DMS53 treated with DMSO at 0.1 percent for 48 hours (cell line): ENCODE data around the gene RIPOR2.

ENCODE experiments used
- DNase-seq: peaks from one replicate; lab custom pipeline; 2025; ENCODE audit not compliant: unreplicated experiment; lab: John Stamatoyannopoulos, UW

The RIPOR2 gene

DNA sequence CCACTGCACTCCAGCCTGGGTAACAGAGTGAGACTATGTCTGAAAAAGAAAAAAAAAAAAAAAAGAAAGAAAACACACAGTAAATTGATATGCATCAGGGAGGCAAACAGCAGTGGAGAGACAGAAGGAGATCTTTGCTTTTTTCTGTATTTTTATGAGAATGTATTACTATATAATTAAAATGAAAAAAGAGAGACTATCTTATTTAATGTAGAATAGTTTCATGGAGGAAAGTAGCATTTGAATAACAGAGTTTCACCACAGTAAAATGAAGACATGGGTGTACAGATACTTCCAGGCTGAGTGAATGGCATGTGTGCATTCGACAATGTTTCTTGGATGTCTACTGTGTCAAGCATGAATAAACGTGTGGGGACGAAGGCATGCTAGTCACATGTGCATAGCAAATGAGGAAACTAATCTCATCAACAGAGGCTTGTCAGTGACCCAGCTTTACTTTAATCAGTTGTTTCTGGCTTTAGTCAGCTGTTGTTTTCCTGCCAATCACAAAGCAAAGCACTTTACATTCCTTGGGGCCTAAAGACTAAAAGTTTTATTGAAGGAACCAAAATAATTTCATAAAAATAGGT lies 81.6 kb downstream of the RIPOR2 start:
- DNase-seq: no peak

DNA sequence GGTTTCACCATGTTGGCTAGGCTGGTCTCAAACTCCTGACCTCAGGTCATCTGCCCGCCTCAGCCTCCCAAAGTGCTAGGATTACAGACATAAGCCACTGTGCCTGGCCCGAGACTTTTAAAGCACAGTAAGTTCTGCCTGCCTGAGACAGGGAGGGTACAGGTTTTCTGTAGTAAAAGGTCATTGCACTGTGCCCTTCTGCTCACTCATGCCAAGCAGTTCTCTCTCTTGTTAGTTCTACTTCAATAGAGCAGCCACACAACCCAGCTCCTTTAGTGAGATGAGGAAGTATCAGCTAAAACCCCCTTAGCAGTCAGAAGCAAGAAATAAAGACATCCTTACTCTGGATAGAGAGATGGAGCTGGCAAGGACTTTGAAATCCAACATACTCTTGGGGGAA lies 84.7 kb downstream of the RIPOR2 start:
- DNase-seq: no peak

GRCh38 chr6:24849713-24850112 lies 86.0 kb downstream of the RIPOR2 start:
- DNase-seq: no peak

- no peak for DNase-seq
Measured at GRCh38 chr6:24848461-24848860, 87.3 kb downstream of the RIPOR2 start.

GRCh38 chr6:24847402-24847801 lies 88.4 kb downstream of the RIPOR2 start:
- no peak for DNase-seq

GRCh38 chr6:24845578-24845977 lies 90.2 kb downstream of the RIPOR2 start:
- DNase-seq: no peak

GRCh38 chr6:24844903-24845302 lies 90.9 kb downstream of the RIPOR2 start:
- no peak for DNase-seq

- DNase-seq: no peak
Measured at GRCh38 chr6:24844061-24844460, 91.7 kb downstream of the RIPOR2 start.

DNA sequence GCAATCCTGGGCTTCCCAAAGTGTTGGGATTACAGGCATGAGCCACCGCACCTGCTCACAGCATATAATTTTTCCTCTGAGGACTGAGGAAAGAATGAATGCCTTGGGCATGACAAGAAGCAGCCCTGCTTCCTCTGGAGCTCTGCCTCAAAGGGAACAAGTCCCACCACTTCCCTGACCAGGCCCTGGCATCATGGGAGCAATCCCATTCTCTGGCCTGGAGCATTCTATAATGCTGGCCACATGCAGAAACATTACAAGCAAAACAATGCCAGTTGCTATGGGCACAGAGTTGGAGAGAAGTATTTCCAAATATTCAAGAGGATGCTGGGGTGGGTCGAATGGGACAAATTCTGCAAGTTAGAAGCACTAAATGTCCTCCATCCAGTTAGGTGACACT lies 95.6 kb downstream of the RIPOR2 start:
- DNase-seq: no peak

- DNase-seq: no peak
Measured at GRCh38 chr6:24838994-24839393, 96.8 kb downstream of the RIPOR2 start.

GRCh38 chr6:24838081-24838480 lies 97.7 kb downstream of the RIPOR2 start:
- no peak for DNase-seq

DNA sequence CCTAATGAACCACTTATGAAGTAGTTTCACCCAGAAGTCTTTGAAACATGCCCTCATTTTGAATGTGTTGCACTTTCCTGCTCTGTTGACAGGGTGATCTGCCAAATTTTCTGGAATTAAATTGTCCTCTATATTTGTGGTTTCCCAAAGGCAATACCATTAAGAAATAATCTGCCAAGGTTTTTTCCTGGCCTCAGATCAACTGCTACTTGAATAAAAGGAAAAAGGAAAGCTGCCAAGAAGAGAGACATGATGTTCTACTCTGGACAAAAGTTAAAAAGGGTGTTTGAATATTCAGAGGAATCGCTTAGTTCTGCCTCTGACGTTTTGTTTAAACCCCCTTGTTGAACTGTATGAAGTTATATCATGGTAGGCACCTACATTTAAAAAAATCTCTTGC lies 99.7 kb downstream of the RIPOR2 start:
- DNase-seq: no peak

DNA sequence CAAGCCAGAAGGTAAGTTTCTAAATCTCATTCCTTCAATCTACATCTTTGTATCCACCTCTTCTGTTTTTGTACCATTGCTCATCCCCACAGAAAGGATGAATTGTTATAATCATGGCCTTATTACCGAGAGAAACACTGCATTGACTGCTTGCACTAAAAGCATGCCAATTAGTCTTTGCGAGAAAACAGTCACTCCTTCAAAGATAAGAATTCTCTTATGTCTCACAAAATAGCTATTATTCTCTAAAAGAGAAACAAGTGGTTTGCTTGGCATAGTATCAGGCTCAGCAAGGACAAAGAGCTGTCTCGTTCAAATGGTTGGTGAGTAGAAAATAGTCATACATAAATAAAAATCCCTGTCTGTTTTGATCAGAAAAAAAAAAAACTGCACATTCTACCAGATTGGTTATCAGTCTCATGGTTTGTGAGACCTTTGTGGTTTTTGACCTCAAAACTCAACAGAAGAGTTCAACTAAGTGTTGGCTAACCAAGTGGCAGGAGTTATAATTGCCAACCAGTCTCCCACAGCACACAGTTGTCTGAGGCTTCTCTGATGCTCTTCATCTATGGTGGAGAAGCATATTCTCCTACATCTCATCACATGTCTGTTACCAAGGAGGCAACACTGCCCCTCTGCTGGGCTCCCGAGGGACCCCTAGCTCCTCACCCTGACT lies 101.9 kb downstream of the RIPOR2 start:
- no peak for DNase-seq

GRCh38 chr6:24832794-24833193 lies 103.0 kb downstream of the RIPOR2 start:
- no peak for DNase-seq

DNA sequence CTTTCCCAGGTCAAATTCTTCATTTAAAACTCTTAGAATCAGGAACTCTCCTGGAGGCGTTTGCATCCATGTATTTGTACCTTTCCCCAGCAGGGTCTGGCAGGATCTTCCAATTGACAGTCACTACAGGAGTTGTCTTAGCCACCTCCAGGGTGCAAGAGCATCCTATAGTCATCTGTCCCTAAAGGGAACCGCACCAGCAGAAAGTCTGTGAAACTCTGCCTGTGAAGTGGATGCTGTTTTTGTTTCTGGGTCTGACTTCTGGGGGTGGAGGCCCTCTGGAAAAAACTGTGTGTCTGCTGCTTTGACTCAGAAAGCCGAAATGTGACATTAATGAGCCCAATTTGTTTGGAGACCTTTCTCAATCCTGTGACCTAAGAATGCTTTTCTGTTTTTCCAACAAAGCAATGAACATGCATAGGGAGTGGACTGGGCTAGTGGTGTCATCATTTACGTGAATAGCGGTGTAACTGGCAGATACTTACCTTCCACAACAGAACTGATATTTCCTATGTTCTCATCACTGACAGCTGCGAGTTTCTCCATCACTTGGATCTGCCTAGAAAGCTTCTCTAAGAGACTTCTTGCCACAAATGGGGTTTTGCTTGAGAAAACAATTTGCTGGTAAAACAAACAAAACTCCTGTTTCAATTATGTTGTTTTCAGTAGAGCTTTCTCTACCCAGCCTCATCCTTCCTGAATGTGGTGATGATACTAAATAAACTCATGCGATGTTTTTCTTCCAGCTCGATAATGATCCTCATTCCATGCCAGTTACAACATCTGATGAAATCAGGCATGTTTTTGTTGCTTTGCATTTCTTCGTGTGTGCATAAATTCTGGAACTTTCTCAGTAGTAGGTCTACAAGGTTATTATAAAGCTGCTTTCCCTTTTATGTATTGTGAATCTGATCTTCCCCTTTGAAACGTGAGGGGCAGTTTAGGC lies 103.7 kb downstream of the RIPOR2 start:
- DNase-seq: no peak

- DNase-seq: no peak
Measured at GRCh38 chr6:24829657-24830056, 106.1 kb downstream of the RIPOR2 start.

DNA sequence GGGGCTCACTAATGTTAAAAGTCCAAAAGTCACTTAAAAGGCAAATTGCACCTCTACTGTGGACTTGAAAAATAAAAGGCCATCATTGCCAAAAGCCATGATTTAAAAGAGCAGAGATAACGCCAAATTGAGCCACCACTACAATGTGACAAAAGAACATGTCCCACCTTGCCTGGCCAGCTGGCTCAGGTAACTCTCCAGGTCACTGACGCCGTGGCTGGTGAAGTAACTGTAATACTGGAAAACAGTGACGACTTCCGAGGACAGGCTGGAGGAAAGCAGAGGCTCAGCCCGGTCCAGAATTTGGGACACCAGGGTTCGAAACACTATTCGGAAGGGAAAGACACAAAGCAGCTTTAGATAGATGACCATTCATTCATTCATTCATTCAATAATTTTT lies 107.8 kb downstream of the RIPOR2 start:
- DNase-seq: no peak

- DNase-seq: no peak
Measured at GRCh38 chr6:24827162-24827561, 108.6 kb downstream of the RIPOR2 start.

DNA sequence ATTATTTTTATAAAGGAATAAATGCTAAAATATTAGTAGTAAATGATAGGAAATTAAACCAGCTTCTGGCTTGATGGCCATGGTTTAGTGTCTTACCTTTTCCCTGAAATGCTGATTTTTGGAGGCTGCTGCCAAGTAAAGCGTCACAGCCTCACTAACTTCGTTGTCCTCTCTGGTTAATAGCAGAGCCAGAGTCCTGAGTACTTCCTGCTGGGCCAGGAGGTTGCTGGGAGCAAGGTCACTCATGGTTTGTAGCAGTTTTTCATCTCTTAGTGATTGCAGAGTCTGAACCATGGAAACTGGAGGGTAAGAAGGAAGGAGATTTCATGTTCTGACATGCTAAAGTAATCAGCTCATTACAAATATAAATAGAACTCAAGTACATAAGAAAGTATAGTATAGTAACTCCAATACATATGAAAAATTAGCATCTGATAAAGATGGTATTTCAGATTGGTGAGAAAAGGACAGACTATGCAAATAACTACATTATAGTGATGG lies 110.6 kb downstream of the RIPOR2 start:
- no peak for DNase-seq

- no peak for DNase-seq
Measured at GRCh38 chr6:24824142-24824938, 111.4 kb downstream of the RIPOR2 start.

DNA sequence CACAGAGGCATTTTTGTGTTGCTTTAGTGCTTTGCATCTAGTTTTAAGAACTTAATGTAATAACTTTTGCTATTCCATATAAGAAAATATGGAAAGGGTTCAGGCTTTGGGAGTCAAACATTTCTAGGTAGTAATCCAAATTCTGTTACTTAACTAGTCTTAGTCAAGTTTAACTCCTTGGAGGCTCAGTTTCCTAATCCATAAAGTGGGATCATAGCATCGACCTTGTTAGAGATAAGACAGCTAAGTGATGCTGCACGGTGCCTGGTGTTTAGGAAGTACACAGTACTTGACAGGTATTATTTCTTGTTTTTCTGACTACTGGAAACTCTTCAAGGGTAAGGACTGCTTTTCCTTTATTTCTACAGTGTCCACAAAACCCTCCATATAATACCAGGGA lies 112.6 kb downstream of the RIPOR2 start:
- DNase-seq: no peak
